ENCODE data around the gene SNRK. TPM values are rescaled to one million over a fixed set of nuclear protein-coding genes. Genes with fewer than 3 reads are reported as not detected.

SNRK gene
- total RNA-seq, 1 experiment from 2014 or later: 53.3 TPM

DNA sequence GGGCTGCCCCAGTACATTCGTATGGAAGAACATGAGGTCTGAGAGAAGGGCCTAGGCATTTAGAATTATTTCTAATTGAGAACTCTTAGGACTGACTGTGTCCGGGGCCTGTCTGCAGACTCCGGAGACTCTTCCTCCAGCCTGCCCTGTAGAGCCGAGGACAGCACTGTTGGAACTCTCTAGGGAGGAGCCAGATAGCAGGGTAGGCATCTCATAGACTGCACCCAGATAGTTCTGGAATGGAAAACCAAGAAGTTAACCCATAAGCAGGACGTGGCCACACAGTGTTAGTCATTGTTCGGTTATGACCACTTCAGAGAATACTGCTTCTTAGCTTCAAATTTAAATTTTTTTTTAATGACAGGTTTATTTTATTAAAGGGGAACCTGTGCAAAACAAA lies 59.5 kb downstream of the SNRK start:
- CTCF ChIA-PET: no interaction called here
- intact Hi-C loops (cut with micrococcal nuclease): no loop called here
- peak; percentile 70 for ATAC-seq

DNA sequence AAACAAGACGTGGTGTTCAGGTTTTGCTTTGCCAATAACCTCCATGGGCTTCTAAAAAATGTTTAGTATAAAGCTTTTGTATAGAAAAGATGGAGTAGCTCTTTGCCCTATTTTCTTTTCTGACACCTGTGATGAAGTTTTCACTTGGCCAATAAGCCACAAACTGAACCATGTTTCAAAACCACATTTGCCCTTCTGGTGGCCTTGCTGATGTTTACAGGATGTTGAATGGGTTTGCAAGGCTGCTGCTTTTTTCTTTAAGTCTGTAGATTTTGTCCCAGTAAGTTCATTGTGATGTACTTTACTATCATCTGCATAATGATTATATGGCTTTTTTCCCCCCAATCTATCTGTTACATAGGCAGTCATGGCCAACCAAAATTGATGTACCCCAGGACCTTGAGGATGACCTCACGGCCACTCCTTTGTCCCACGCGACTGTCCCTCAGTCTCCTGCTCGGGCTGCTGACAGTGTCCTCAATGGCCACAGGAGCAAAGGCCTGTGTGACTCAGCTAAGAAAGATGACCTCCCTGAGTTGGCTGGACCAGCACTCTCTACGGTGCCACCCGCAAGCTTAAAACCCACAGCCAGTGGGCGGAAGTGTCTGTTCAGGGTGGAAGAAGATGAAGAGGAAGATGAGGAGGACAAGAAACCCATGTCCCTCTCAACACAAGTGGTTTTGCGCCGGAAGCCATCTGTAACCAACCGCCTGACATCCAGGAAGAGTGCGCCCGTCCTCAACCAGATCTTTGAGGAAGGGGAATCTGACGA lies 60.8 kb downstream of the SNRK start:
- Histone ChIP-seq H3K9ac (ENCODE audit: low read length) (no peak overlapping the region), H3K27me3 (ENCODE audit: low read length) (no peaks in the 10 kb centered on the region), H4K20me1 (ENCODE audit: low read length) (no peaks in the 10 kb centered on the region), H3K4me2 (ENCODE audit: low read length) (no peak overlapping the region), H3K36me3 (ENCODE audit: low read depth, low read length) (peaks cover 74% of the 10 kb centered on the region), H3K4me1 (ENCODE audit: insufficient read depth, low read length) (no peaks in the 10 kb centered on the region), H3K9me3 (ENCODE audit: low read length) (no peaks in the 10 kb centered on the region), H3F3A (ENCODE audit: low read length, unreplicated experiment) (no peaks in the 10 kb centered on the region), H2AFZ (ENCODE audit: low read length) (no peak overlapping the region), H3K9me2 (replicated peaks; ENCODE audit: low read length) (no peaks in the 10 kb centered on the region), H3K79me2 (ENCODE audit: low read length) (no peaks in the 10 kb centered on the region), H3K4me3 (ENCODE audit: low read length) (no peak overlapping the region), H3K27ac (ENCODE audit: low read length) (no peak overlapping the region)
- intact Hi-C loops (cut with micrococcal nuclease): no loop called here
- CTCF ChIA-PET: no interaction called here
- no peak for DNase-seq
- TF ChIP-seq EZH2 (IDR thresholded peaks at IDR 0.05; ENCODE audit: low read length, unreplicated experiment) (no peak), EZH2phosphoT487 (IDR thresholded peaks at IDR 0.05; ENCODE audit: borderline replicate concordance, low read length) (no peak)
- TF ChIP-seq, protein P1, sequence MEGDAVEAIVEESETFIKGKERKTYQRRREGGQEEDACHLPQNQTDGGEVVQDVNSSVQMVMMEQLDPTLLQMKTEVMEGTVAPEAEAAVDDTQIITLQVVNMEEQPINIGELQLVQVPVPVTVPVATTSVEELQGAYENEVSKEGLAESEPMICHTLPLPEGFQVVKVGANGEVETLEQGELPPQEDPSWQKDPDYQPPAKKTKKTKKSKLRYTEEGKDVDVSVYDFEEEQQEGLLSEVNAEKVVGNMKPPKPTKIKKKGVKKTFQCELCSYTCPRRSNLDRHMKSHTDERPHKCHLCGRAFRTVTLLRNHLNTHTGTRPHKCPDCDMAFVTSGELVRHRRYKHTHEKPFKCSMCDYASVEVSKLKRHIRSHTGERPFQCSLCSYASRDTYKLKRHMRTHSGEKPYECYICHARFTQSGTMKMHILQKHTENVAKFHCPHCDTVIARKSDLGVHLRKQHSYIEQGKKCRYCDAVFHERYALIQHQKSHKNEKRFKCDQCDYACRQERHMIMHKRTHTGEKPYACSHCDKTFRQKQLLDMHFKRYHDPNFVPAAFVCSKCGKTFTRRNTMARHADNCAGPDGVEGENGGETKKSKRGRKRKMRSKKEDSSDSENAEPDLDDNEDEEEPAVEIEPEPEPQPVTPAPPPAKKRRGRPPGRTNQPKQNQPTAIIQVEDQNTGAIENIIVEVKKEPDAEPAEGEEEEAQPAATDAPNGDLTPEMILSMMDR (conservative IDR thresholded peaks at IDR 0.05; ENCODE audit: low read depth, low read length): no peak
- no TSS peak for BruUV-seq (replicated peaks)
- POLR2A ChIA-PET (ENCODE audit: unreplicated experiment): no interaction called here
- no peak for ATAC-seq

More for the DNA sequence above, 59.5 kb downstream of the SNRK start:
- H3K4me3 ChIP-seq (ENCODE audit: low read length): no peak overlapping the region
- H3K4me1 ChIP-seq (ENCODE audit: insufficient read depth, low read length): no peaks in the 10 kb centered on the region
- no peak for DNase-seq
- H3K79me2 ChIP-seq (ENCODE audit: low read length): no peaks in the 10 kb centered on the region
- H3K27ac ChIP-seq (ENCODE audit: low read length): no peak overlapping the region
- BruUV-seq (replicated peaks): no TSS peak
- no peak overlapping the region for H3K9ac ChIP-seq (ENCODE audit: low read length)
- no peak overlapping the region for H2AFZ ChIP-seq (ENCODE audit: low read length)
- peaks cover 77% of the 10 kb centered on the region for H3K36me3 ChIP-seq (ENCODE audit: low read depth, low read length)
- no peak overlapping the region for H3K4me2 ChIP-seq (ENCODE audit: low read length)
- no peak for TF ChIP-seq EZH2phosphoT487 (IDR thresholded peaks at IDR 0.05; ENCODE audit: borderline replicate concordance, low read length)
- TF ChIP-seq, protein P1 (conservative IDR thresholded peaks at IDR 0.05; ENCODE audit: low read depth, low read length): no peak
- TF ChIP-seq EZH2 (IDR thresholded peaks at IDR 0.05; ENCODE audit: low read length, unreplicated experiment): no peak
- POLR2A ChIA-PET (ENCODE audit: unreplicated experiment): no interaction called here
- no peaks in the 10 kb centered on the region for H4K20me1 ChIP-seq (ENCODE audit: low read length)
- no peaks in the 10 kb centered on the region for H3K9me2 ChIP-seq (replicated peaks; ENCODE audit: low read length)
- H3F3A ChIP-seq (ENCODE audit: low read length, unreplicated experiment): no peaks in the 10 kb centered on the region
- no peaks in the 10 kb centered on the region for H3K27me3 ChIP-seq (ENCODE audit: low read length)
- H3K9me3 ChIP-seq (ENCODE audit: low read length): no peaks in the 10 kb centered on the region

DNA sequence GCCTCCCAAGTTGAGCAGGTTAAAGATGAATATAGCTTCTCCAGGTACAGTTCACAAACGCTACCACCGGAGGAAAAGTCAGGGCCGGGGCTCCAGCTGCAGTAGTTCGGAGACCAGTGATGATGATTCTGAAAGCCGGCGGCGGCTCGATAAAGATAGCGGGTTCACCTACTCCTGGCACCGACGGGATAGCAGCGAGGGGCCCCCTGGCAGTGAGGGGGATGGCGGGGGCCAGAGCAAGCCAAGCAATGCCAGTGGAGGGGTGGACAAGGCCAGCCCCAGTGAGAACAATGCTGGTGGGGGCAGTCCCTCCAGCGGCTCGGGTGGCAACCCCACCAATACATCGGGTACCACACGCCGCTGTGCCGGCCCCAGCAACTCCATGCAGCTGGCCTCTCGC lies 61.4 kb downstream of the SNRK start:
- Histone ChIP-seq H3K36me3 (ENCODE audit: low read depth, low read length) (peaks cover 74% of the 10 kb centered on the region), H3F3A (ENCODE audit: low read length, unreplicated experiment) (no peaks in the 10 kb centered on the region), H3K4me2 (ENCODE audit: low read length) (no peak overlapping the region), H3K9me3 (ENCODE audit: low read length) (no peaks in the 10 kb centered on the region), H3K4me3 (ENCODE audit: low read length) (no peak overlapping the region), H3K4me1 (ENCODE audit: insufficient read depth, low read length) (no peaks in the 10 kb centered on the region), H3K27me3 (ENCODE audit: low read length) (no peaks in the 10 kb centered on the region), H4K20me1 (ENCODE audit: low read length) (no peaks in the 10 kb centered on the region), H3K27ac (ENCODE audit: low read length) (no peak overlapping the region), H3K9ac (ENCODE audit: low read length) (no peak overlapping the region), H3K79me2 (ENCODE audit: low read length) (no peaks in the 10 kb centered on the region), H2AFZ (ENCODE audit: low read length) (no peak overlapping the region), H3K9me2 (replicated peaks; ENCODE audit: low read length) (no peaks in the 10 kb centered on the region)
- TF ChIP-seq, protein P1 (conservative IDR thresholded peaks at IDR 0.05; ENCODE audit: low read depth, low read length): no peak
- no peak for TF ChIP-seq EZH2phosphoT487 (IDR thresholded peaks at IDR 0.05; ENCODE audit: borderline replicate concordance, low read length)
- TF ChIP-seq EZH2 (IDR thresholded peaks at IDR 0.05; ENCODE audit: low read length, unreplicated experiment): no peak
- ChIA-PET POLR2A (ENCODE audit: unreplicated experiment) (no interaction called here), CTCF (no interaction called here)
- intact Hi-C loops (cut with micrococcal nuclease): no loop called here
- BruUV-seq (replicated peaks): no TSS peak
- no peak for DNase-seq
- no peak for ATAC-seq
